ENCODE results near the gene MAST3.
"Not testable (repeated sequence)": the region's sequence is repeated elsewhere in the genome, so short reads cannot be mapped to it uniquely, and the experiment has no call there.

MAST3 gene

DNA sequence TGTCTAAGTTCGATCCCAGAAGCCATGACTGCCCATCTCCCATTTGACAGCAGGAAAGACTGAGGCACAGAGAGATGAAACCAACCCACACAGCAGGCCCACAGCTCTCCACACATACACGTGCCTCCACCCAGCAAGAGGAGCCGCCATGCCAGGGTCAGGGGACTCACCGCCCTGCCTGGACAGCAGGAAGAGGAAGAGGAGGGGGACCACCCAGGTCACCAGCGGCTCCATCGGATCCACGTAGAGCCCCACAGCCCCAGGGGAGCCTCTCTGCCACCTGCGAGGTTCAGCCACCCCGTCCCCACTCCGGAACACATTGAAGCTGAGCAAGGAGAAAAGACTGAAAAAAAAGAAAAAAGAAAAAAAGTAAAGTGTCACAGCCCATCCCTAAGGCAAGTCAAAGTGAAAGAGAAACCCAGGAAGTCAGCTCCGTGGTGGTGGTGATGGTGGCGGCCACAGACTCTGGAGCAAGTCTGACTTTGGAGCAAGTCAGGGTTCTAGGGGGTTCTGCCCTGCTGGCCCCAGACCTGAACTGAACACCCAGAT lies 10.9 kb upstream of the MAST3 start, which contains the start of gene IL12RB1:
Gene IL12RB1 (minus strand): TSS at position 345 of the 549 bp plus-strand sequence. CDS start 111 bp downstream, at position 234.
- DNase-seq (ENCODE audit: low spot score) (no peak), FAIRE-seq (no peak)

DNA sequence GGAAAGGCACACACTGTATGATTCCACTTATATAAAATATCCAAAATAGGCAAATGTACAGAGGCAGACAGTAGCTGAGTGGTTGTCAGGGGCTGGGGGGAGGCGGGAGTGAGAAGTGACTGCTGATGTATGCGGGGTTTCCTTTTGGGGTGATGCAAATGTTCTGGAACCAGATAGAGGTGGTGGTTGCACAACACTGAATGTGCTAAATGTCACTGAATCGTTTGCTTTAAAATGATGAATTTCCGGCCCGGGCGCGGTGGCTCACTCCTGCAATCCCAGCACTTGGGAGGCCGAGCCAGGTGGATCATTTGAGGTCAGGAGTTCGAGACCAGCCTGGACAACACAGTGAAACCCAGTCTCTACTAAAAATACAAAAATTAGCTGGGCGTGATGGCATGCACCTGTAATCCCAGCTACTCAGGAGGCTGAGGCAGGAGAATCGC lies 8.5 kb upstream of the MAST3 start:
- DNase-seq (ENCODE audit: low spot score); FAIRE-seq: not testable (repeated sequence)

GRCh38 chr19:18089726-18090125 lies 7.9 kb upstream of the MAST3 start:
- DNase-seq (ENCODE audit: low spot score): no peak
- no peak for FAIRE-seq

DNA sequence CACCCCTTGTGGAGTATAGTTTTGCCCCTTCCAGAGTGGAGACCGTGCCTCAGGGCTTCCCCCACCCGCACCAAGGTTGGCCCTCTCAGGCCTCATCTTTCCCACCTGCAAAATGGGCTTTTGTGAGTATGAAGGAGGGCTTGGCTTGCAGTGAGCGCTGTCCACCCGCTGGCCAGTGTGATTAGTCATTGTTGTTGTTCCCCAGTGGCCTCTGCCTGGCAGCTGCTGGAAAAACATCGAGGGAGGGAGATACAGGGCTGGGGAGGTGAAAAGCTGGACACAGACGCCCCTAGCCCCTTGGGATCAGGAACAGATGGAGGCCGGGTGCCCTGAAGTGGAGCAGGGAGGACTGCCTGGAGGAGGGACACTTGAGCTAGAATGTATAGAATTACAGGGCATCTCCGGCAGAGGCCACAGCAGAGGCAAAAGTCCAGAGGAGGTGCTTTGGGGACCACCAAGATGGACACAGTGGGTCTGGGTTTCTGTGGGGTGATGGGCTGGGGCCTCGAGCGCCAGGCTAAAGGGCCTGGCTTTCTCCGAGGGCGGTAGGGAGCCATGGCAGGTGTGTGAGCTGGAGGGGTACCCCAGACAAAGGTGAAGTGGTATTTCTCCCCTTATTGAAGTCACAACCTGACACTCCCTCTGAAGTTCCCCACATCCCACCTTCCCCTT lies 6.9 kb upstream of the MAST3 start:
- DNase-seq (ENCODE audit: low spot score) (no peak), FAIRE-seq (no peak)

DNA sequence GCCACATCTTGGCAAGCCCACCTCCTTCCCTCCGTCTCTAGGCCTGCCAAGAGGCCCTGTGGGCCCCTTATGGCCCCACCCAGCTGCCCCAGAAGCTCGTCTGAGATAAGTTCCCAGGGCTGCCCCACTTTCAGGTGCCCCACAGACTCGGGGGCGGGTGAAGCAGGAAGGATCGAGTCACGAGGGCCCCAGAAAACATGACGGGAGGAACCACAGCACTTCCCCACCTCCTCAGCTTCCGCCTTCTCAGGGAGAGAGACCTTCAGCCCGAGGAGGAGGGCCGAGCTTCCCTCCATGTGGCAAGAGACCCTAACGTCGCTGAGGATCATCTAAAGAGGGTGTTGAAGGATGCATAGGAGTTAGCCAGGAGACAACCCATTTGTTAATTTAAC lies 6.4 kb upstream of the MAST3 start:
- no peak for FAIRE-seq
- DNase-seq (ENCODE audit: low spot score): no peak

DNA sequence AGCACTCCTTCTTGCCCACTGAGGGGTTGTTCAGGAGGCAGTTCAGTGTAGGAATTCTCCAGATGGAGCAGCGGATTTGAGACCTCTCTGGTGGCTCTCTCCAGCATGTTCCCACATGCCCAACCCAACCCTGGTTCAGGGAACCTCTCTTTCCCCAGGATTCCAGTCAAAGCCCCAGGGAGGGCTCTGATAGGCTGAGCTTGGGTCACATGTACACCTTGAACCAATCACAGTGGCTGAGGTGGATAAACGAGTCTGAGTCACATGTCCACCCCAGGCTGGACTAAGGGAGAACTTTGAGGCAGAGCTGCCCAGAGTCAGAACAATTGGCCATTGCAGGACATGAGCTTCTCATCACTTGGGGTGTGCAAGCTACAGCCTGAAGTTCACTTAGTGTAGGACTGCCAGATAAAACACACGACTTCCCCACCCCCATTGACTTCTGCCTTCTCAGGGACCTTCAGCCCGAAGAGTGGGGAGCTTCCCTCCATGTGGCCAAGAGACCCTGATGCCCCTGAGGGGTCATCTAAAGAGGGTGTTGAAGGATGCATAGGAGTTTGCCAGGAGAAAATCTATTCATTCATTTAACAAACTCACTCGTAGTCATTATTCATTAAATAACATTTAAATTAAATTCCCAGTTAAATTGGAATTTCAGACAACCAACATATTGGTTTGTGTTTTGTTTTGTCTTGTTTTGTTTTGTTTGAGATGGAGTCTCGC lies 4.0 kb upstream of the MAST3 start:
- DNase-seq (ENCODE audit: low spot score): no peak
- no peak for FAIRE-seq

- DNase-seq (ENCODE audit: low spot score): no peak
- FAIRE-seq: no peak
Observed at GRCh38 chr19:18096258-18096657, 1.3 kb upstream of the MAST3 start.

- DNase-seq (ENCODE audit: low spot score): no peak
- FAIRE-seq: no peak
Observed at GRCh38 chr19:18097993-18098890, 664 bp downstream of the MAST3 start.

DNA sequence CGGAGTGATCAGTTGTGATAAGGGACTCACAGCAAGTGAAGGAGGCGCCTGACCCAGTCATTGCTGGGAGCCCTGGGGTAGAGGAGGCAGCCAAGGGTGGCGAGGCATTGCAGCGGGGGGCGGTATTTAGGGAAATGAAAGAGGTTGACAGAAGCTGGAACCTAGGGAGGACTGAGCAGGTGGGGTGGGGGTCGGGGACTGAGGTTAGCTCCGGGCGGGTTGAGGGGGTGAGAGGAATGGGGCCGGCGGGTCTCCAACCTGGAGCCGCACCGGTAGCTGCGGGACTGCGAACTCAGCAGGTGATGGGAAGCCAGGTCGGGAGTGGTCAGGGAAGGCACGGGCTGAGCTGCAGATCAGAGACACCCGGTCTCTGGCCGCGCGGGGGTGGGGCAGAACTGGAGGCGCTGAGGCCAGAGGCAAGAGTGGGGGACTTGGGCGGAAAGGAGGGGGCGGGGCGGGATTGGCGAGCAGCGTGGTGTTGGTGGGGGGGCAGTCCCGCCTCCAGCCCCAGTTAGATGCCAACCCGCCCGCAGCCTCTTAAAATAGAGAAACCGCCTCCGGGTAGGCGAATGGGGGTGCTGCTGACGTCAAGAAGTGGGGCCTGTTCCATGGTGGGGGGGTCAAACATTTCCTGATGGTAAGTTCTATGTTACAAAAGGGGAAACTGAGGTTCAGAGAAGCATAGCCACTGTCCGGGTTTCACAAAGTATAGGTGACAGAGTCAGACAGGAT lies 1.5 kb downstream of the MAST3 start:
- no peak for DNase-seq (ENCODE audit: low spot score)

GRCh38 chr19:18099623-18099995 lies 2.0 kb downstream of the MAST3 start:
- no peak for FAIRE-seq
- no peak for DNase-seq (ENCODE audit: low spot score)

More for the DNA sequence above, 1.5 kb downstream of the MAST3 start:
- FAIRE-seq: no peak

DNA sequence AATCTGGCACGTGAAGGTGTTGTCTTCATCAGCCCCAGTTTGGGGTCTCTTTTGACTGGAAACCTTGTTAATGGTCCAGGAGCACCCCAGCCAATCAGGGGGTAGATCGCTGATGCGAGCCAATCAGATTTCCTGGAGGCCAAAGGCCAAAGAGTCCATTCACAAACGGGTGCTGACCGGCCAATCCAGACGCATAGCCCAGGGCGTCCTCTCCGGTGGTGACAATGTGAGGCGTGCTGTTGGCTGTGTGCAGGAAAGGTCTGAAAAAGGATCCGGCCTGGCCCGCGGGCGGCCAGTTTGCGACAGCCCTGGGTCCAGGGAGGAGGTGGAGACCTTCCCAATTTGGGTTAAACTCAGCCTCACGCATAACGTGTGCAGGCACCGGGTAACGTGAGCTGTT lies 3.1 kb downstream of the MAST3 start:
- DNase-seq (ENCODE audit: low spot score) (no peak), FAIRE-seq (no peak)

DNA sequence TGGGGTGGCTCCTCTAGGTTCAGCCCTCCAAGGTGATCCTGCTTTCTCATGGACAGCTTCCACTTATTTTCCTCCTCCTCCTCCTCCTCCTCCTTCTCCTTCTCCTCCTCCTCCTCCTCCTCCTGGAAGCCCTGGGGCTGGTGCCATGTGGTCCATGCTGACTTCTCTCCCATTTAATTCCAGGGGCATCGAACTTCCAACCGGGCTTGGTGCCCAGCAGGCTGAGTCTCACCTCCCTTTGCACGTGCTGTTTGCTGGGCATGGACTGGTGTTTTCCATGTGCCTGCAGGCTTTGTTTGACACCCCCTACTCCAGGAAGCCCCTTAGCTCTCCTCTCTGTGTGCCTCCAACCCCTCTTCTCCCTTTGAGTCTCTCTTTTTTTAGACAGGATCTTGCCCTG lies 3.7 kb downstream of the MAST3 start:
- DNase-seq (ENCODE audit: low spot score): no peak
- no peak for FAIRE-seq

DNA sequence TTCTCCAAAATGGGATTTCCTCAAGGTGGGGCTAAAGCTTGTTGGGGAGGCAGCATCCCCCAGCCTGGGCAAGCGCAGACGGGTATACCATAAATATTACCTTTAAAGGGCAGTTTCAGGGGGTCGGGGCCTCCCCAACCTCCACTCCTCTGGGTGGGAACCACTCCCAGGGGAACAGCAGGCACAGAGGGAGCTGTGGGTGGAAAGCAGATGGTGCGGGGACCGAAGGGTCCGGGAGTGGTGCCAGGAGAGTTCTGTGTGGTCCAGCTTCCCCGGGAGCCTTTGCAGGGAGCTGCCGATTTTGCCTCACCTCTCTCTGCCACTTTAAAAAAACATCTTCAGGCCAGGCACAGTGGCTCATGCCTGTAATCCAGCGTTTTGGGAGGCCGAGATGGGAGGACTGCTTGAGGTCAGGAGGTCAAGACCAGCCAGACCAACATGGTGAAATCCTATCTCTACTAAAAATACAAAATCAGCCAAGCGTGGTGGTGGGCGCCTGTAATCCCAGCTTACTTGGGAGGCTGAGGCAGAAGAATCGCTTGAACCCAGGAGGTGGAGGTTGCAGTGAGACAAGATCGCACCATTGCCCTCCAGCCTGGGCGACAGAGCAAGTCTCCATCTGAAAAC lies 5.5 kb downstream of the MAST3 start:
- FAIRE-seq: no peak
- no peak for DNase-seq (ENCODE audit: low spot score)

DNA sequence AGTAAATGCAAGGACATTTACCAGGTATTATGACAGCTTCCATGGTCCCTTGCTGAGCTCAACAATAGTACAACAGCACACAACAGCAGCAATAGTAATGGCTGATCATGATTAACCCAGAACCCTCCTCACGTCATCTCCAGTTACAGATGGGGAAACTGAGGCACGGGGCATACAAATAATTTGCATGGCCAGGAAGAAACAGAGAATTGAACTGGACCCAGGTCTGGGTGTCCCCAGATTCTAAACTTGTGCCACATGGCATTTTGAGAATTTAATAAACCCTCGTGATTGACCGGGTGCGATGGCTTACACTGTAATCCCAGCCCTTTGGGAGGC lies 7.2 kb downstream of the MAST3 start:
- FAIRE-seq: no peak
- DNase-seq (ENCODE audit: low spot score): no peak

DNA sequence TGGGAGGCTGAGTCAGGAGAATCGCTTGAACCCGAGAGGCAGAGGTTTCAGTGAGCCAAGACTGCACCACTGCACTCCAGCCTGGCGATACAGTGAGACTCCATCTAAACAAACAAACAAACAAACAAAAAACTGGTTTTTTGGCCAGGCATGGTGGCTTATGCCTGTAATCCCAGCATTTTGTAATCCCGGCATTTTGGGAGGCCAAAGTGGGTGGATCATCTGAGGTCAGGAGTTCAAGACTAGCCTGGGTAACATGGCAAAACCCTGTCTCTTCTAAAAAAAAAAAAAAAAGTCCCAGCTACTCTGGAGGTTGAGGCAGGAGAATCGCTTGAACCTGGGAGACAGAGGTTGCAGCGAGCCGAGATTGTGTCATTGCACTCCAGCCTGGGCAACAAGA lies 7.7 kb downstream of the MAST3 start:
- FAIRE-seq; DNase-seq (ENCODE audit: low spot score): not testable (repeated sequence)

- DNase-seq (ENCODE audit: low spot score) (no peak), FAIRE-seq (no peak)
Observed at GRCh38 chr19:18107235-18107634, 9.7 kb downstream of the MAST3 start.

DNA sequence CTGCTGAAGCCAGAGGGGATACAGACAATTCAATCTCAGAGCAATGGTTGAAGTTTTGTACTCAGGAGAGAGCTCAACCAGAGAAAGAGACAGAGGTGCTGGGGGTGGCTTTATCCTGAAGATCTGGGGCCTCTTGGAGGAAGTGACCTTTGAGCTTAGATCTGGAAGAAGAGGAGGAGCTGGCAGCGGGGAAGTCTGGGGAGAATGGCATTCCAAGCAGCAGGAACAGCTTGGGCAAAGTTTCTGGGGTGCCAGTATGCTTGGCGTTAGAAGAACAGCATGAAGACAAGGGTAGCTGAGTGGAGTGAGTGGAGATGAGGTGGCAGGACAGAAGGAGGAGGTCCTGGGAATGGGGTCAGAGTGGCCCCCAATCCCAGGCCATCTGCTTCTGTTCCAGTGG lies 11.3 kb downstream of the MAST3 start:
- FAIRE-seq: no peak
- no peak for DNase-seq (ENCODE audit: low spot score)

GRCh38 chr19:18109341-18109732 lies 11.8 kb downstream of the MAST3 start:
- FAIRE-seq (no peak), DNase-seq (ENCODE audit: low spot score) (no peak)

GRCh38 chr19:18109733-18110608 lies 12.4 kb downstream of the MAST3 start:
- DNase-seq (ENCODE audit: low spot score) (no peak), FAIRE-seq (no peak)
